Left kidney (tissue), 2 donors: ENCODE measurements around the gene FHAD1. TPM values are rescaled to one million over a fixed set of nuclear protein-coding genes. Genes with fewer than 3 reads are reported as not detected.
"Not testable (repeated sequence)": the region's sequence is repeated elsewhere in the genome, so short reads cannot be mapped to it uniquely, and the experiment has no call there.

Source experiments
- DNase-seq: peaks from one replicate; pipeline ENCODE4 v3.0.0-alpha.2; 2013
- polyA plus RNA-seq: library from polyadenylated mRNA; unstranded; fragments of 120-200 nt; gene quantifications from one replicate; pipeline ENCODE4 v1.2.1, GENCODE V29; 2013; ENCODE audit not compliant: insufficient read length

FHAD1 gene
- polyA plus RNA-seq, 1 donor = 3.7 TPM

DNA sequence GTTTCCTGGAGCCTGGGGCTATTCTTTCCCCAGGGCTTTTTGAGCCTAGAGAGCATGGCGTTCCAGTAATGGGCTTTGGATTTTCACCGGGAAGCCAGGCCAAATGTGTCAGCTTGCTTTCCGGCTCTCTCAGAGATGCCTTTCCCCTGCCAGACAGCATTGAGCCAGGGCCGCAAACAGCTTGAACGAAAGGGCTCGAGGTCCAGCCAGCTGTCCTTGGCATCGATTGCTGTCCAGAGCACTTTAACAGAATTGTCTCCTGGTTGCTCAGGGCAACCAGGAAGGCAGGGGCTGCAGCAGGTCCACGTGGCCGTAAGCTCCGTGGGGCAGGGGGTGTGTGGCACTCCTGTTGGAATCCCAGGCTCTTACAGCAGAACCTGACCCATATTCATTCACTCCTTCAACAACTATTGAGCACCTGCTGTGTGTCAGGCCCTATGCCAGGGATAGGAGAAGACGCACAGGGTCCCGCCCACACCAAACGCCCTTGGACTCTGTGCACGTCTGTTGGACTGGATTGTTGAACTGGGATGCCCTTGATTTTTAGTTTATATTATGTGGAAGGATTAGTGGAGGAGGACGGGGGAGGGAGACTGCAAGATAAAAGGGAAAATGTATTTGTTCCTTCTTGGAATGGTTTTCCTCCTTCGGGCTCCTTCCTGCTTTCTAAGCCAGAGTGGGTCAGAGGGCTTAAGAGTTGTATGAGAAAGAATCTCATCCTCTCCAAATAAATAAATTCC, 123.9 kb downstream of the FHAD1 start:
- no peak for DNase-seq

DNA sequence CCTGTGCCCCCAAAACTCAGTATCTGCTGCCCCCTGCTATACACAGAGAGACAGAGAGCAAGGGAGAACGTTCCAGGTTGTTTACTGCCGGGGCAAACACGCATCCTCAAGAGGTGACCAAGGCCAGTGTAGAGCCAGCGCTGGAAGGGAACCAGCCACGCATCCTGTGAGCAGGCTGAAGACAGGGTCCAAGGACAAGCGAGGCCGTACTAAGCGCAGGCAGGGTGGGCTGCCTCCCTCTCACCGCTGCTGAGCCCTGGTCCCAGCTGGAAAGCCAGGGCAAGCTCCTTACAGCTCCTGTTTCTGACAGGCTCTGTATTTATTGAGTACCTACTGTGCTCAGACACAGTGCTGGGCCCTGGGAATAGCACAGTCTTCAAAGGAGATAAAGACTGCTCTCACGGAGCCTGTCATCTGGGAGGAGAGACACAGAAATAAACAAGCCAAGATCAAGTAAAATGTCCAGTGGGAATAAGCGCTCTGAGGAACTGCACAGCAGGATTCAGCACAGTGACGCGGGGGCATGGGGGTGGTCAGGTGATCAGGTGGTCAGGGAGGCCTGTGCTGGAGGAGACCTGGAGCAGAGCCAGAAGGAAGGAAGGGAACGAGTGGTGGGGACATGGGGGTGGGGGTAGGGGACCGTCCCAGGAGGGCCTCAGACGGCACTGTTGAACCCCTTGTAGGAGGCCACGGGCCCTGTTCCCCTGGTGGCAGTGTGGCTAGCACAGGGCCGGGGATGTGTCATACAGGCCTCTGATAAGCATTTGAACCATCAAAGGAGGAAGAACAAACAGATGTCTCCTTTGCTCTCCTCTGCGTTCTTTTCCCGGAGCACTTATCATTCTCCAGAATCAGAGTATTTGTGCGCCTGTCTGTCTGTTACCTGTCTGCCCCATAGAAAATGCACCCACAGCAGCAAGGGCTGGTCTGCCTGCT, 124.9 kb downstream of the FHAD1 start:
- DNase-seq = no peak

- DNase-seq = no peak
Measured at GRCh38 chr1:15378729-15379128, 131.7 kb downstream of the FHAD1 start.

DNA sequence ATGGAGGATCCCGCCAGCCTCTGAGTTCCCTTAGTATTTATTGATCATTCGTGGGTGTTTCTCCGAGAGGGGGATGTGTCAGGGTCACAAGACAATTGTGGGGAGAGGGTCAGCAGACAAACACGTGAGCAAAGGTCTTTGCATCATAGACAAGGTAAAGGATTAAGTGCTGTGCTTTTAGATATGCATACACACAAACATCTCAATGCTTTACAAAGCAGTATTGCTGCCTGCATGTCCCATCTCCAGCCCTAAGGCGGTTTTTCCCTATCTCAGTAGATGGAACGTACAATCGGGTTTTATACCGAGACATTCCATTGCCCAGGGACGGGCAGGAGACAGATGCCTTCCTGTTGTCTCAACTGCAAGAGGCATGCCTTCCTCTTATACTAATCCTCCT, 132.1 kb downstream of the FHAD1 start:
- DNase-seq = not testable (repeated sequence)

GRCh38 chr1:15380601-15381508, 133.8 kb downstream of the FHAD1 start:
- DNase-seq = no peak

GRCh38 chr1:15381805-15382204, 134.8 kb downstream of the FHAD1 start:
- no peak for DNase-seq

DNA sequence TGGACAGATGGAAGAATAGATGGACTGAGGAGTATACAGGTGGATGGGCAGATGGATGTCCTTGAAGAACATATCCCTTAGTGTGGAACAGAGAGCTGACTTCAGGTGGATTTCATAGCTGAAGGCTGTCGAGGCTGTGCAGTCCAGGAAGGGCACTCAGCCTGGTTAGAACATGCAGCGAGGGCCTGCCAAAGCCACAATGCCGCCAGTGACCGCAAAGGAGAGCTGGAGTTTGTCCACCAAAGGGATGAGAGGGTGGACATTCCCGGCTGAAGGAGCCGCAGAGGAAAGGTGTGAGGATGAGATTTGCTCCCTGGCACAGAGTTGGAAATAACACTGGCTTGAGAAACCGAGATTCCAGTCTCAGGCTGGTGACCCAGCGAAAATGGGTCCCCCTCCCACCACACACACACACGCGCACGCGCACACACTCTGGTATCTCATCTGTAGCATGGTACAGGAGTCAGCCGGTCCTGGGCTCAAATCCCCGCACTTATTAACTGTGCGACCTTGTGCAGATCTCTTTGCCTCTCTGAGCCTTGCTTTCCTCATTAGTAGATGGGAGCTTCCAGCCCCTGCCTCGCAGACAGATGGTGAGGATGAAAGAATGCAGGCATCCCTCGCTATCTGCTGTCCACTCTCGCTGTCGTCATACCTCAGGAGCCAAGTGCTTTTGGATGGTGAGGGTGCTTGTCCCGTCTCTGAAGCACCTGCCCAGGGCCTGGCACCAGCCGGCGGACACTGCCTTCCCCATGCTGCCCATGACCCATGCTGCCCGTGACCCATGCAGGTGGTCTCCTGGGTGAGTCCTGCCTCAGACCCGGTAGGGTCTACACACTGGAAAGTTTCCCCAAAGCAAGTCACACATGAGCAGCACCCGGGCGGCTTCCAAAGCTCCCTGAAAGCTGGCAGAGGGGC, 135.8 kb downstream of the FHAD1 start:
- no peak for DNase-seq

DNA sequence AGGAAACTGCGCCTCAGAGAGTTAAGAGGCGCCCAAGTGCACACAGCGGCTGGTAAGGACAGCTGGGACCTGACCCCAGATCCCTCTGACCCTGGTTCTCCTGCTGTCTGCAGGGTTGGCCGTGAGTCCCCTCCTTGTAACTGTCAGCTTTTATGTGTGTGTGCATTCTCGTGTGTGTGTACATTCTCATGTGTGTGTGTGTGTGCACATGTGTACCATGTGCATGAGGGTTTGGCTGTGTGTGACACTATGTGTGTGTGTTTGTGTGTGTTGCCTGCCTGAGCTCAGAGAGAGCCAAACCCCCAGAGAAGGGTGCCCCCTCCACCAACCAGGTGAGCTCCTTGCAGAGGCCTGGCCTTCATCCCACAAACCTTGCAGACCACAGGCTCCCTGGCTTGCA, 136.8 kb downstream of the FHAD1 start:
- no peak for DNase-seq

- DNase-seq = no peak
Measured at GRCh38 chr1:15384301-15384901, 137.4 kb downstream of the FHAD1 start.

GRCh38 chr1:15385420-15385819, 138.4 kb downstream of the FHAD1 start:
- no peak for DNase-seq

DNA sequence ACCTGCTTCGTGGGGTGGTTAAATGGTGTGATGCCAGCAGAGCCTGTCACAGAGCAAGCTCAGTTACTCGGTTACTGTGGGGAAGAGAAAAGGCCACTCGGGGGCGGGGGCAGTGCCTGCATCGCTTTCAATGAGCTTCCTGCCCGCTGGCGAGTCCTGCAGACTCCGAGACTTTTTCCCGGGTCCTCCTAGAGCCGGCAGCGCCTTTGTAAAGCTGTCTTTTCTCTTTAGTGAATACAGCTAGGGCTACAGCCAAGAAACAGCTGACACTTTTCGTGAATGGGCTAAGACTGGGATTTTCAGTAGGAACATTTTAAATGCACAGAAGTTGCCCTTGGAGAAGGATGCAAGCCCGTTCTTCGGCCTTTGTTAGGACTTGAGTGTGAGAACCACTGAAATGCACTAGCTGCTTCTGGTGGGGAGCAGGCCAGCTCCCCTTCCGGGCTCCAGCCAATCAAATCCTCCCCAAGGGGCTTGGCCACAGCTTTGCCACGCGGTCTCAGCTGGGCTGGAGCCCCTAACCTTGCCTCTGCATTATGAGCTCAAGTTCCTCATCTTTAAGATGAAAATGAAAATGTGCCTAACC, 139.2 kb downstream of the FHAD1 start:
- no peak for DNase-seq

DNA sequence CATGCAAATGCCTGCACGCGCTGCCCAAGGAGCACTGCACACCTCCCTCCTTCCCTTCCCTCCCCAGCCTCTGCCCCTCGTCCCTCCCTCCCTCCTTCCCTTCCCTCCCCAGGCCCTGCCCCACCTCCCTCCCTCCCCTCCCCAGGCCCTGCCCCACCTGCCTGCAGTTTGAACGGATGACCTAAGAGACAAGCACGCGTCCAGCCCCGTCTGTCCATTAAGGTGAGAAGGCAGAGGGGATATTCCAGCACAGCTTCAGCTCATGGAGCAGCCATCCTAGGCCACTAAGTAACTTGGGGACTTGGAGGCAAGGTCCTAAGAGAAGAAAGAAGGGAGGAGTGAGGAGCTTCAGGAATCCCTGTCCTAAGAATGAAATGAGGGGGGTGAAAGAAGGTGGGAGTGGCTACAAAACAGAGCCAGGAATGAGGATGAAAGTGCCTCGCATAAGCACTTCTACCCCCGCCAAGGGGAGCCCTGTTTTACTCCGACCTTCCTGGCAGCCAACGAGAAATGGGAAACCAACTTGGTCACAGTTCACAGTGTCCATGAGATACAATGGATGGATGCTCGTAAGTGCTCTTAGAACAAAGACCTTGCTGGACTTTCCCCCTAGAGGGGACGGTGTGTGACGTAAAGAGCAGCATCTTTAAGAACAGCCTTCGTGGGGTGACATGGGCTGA, 141.3 kb downstream of the FHAD1 start:
- DNase-seq = no peak

- not testable (repeated sequence) for DNase-seq
Measured at GRCh38 chr1:15389828-15390227, 142.8 kb downstream of the FHAD1 start.

DNA sequence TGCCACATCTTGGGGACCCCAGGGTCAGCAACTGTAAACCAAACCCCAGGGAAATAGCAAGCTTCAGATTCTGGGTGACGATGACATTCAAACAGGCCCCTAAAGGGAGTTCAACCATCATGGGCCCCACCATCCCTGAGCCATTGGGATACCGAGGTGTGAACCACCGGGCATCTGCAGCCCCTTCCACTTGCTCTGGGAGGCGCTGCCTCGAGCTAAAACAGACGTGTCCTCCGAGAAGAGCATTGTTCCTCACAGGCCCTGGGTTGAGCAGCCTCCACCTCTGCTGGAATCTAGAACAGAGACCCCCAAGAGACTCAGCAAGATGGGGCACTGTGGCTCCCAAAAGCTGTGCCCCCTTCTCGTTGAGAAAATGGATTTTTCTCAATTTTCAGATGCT, 143.6 kb downstream of the FHAD1 start:
- no peak for DNase-seq

DNA sequence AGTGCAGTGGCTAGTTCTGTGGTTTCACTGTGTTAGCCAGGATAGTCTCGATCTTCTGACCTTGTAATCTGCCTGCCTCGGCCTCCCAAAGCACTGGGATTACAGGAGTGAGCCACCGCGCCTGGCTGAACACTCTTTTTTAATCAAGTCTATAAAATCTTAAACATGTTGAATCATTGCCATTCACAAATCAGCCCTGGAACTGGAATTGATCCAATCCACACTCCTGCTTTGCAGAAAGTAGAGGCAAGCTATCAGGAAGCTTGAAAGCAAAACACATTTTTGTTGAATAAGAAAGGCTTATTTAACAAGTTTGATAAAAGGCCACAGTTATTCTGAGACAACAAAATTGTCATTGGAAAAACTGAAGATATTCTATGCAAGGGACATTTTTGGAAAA, 144.3 kb downstream of the FHAD1 start:
- no peak for DNase-seq

DNA sequence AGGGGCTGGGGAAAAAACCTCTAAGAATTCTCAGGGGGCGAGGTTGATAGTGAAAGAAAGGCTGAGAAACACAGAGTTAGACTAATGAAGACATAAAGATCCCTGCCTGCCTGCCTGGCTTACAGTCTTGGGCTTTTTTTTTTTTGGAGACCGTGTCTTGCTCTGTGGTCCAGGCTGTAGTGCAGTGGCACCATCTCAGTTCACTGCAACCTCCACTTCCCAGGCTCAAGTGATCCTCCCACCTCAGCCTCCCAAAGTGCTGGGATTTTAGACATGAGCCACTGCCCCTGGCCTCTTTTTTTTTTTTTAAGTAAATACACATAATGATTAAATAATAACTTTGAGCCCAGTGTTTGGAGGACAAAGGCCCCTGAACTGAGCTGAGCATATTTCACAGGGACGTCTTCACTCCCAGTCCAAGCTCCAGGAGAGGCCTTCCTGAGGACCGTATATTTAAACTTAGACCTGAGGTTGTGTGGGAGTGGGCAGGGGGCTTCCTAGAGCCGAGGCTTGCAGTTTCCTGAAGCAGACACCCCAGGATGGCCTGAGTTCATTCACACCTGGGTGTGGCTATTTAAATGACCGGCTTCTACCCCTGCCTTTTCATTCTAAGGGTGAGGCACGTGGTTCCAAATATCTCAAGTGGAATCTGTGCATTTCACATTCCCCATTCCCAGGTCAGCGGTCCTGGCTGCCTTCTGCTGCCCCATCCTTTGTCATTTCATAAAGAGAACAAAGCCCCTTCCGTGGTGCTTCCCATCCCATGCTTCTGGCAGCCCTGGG, 146.6 kb downstream of the FHAD1 start:
- DNase-seq = no peak

- DNase-seq = no peak
Measured at GRCh38 chr1:15394258-15394690, 147.3 kb downstream of the FHAD1 start.

DNA sequence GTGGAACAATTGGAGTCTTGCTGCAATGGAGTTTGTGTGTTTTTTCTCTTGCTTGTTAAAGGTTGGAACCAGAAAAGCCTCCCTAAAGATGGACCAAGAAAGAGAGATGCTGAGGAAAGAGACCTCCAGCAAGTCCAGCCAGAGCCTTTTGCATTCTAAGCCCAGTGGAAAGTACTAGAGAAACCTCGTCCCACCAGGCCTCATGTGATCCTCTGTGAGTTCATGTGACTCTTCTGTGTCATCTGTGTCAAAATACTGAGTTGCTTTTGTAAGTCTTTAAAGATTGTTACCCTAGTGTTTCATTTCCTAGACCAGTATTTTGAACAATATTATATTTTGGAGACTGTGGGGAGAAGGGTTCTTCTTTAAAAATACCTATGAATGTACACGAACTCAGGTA, 150.2 kb downstream of the FHAD1 start:
- DNase-seq = no peak

DNA sequence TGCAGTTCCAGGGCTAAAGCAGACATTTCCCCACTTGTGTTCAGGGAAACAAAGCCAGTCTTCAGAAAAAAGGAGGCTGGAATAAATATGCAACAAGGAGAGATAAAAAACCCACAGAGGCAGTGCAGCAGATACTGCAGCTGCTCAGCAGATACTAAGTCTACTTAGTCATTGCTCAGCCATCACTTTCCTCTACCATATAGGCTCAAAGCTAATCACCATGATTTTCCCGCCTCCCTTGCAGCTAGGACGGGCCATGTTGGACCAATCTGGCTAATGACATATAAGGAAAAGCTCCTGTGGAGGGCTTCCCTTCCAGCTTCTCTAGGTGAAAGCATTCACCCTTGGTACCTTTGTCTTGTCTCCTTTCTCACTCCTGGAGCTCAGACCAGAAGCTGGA, 152.7 kb downstream of the FHAD1 start:
- DNase-seq = no peak
